ENCODE results near the gene AIF1L. TPM values are rescaled to one million over a fixed set of nuclear protein-coding genes. Genes with fewer than 3 reads are reported as not detected.

The AIF1L gene
- total and polyA plus RNA-seq, 2 of the 13 experiments (the other 11 are each of a cell fraction or from before 2014, with no cell fraction given) = 12.4 to 36.5 TPM

DNA sequence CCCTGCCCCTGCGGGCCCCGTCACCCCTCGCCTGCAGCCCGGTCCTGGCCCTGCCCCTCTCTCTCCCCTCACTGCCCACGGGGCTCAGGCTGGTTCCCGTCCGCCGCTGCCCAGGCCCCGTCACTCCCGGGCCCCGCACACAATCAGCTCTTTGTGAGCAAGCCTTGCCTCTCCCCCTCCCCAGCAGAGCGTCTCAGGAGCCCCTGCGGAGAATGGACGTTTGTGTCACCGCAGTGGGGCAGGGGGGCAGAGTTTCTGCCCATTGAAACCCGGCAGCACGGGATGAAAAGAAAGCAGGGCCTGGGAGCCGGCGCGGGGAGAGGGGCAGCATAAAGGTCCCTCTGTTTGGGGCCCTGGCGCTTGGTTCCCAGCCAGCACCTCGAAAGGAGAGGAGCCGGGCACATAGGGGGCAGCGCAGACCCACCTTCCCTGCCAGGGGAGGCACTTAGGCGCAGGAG, 15.6 kb downstream of the AIF1L start (continued):
- TF ChIP-seq, protein P1, sequence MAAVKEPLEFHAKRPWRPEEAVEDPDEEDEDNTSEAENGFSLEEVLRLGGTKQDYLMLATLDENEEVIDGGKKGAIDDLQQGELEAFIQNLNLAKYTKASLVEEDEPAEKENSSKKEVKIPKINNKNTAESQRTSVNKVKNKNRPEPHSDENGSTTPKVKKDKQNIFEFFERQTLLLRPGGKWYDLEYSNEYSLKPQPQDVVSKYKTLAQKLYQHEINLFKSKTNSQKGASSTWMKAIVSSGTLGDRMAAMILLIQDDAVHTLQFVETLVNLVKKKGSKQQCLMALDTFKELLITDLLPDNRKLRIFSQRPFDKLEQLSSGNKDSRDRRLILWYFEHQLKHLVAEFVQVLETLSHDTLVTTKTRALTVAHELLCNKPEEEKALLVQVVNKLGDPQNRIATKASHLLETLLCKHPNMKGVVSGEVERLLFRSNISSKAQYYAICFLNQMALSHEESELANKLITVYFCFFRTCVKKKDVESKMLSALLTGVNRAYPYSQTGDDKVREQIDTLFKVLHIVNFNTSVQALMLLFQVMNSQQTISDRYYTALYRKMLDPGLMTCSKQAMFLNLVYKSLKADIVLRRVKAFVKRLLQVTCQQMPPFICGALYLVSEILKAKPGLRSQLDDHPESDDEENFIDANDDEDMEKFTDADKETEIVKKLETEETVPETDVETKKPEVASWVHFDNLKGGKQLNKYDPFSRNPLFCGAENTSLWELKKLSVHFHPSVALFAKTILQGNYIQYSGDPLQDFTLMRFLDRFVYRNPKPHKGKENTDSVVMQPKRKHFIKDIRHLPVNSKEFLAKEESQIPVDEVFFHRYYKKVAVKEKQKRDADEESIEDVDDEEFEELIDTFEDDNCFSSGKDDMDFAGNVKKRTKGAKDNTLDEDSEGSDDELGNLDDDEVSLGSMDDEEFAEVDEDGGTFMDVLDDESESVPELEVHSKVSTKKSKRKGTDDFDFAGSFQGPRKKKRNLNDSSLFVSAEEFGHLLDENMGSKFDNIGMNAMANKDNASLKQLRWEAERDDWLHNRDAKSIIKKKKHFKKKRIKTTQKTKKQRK (IDR thresholded peaks at IDR 0.05; ENCODE audit: low read length) = no peak
- TF ChIP-seq DR1 (CRISPR knock-in tag; IDR thresholded peaks at IDR 0.05) (no peak; the same call in 1 of the 2 replicates), ZNF317 (CRISPR knock-in tag; IDR thresholded peaks at IDR 0.05) (no peak), ZC3H13 (CRISPR knock-in tag; IDR thresholded peaks at IDR 0.05) (no peak), CCDC6 (CRISPR knock-in tag; IDR thresholded peaks at IDR 0.05) (no peak), ZNF616 (CRISPR knock-in tag; IDR thresholded peaks at IDR 0.05; ENCODE audit: low read depth) (no peak), POLR2A (IDR thresholded peaks at IDR 0.05; ENCODE audit: insufficient read depth in 1 of 2, low read depth in 2 of 2, low read length in 2 of 2) (no peak), ZMAT3 (CRISPR knock-in tag; conservative IDR thresholded peaks at IDR 0.05) (no peak), FIP1L1 (IDR thresholded peaks at IDR 0.05; ENCODE audit: borderline replicate concordance, insufficient read depth, low read depth, low read length) (no peak), ZFP90 (CRISPR knock-in tag; IDR thresholded peaks at IDR 0.05; ENCODE audit: borderline replicate concordance) (no peak), ZEB1 (IDR thresholded peaks at IDR 0.05; ENCODE audit: insufficient replicate concordance, low read depth) (no peak), ZNF709 (CRISPR knock-in tag; IDR thresholded peaks at IDR 0.05) (no peak), ZBTB8A (CRISPR knock-in tag; IDR thresholded peaks at IDR 0.05; ENCODE audit: borderline replicate concordance, low read depth) (no peak), STAG1 (CRISPR knock-in tag; IDR thresholded peaks at IDR 0.05) (no peak), AGO2 (optimal IDR thresholded peaks at IDR 0.05; ENCODE audit: low read depth, low read length) (peak; percentile 61), HHEX (CRISPR knock-in tag; IDR thresholded peaks at IDR 0.05) (no peak), ATM (IDR thresholded peaks at IDR 0.05; ENCODE audit: borderline replicate concordance) (no peak), HOXD1 (CRISPR knock-in tag; IDR thresholded peaks at IDR 0.05) (no peak)
- TF ChIP-seq, protein P2, sequence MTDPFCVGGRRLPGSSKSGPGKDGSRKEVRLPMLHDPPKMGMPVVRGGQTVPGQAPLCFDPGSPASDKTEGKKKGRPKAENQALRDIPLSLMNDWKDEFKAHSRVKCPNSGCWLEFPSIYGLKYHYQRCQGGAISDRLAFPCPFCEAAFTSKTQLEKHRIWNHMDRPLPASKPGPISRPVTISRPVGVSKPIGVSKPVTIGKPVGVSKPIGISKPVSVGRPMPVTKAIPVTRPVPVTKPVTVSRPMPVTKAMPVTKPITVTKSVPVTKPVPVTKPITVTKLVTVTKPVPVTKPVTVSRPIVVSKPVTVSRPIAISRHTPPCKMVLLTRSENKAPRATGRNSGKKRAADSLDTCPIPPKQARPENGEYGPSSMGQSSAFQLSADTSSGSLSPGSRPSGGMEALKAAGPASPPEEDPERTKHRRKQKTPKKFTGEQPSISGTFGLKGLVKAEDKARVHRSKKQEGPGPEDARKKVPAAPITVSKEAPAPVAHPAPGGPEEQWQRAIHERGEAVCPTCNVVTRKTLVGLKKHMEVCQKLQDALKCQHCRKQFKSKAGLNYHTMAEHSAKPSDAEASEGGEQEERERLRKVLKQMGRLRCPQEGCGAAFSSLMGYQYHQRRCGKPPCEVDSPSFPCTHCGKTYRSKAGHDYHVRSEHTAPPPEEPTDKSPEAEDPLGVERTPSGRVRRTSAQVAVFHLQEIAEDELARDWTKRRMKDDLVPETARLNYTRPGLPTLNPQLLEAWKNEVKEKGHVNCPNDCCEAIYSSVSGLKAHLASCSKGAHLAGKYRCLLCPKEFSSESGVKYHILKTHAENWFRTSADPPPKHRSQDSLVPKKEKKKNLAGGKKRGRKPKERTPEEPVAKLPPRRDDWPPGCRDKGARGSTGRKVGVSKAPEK (CRISPR knock-in tag; IDR thresholded peaks at IDR 0.05; ENCODE audit: borderline replicate concordance) = no peak
- TF ChIP-seq, protein P3, sequence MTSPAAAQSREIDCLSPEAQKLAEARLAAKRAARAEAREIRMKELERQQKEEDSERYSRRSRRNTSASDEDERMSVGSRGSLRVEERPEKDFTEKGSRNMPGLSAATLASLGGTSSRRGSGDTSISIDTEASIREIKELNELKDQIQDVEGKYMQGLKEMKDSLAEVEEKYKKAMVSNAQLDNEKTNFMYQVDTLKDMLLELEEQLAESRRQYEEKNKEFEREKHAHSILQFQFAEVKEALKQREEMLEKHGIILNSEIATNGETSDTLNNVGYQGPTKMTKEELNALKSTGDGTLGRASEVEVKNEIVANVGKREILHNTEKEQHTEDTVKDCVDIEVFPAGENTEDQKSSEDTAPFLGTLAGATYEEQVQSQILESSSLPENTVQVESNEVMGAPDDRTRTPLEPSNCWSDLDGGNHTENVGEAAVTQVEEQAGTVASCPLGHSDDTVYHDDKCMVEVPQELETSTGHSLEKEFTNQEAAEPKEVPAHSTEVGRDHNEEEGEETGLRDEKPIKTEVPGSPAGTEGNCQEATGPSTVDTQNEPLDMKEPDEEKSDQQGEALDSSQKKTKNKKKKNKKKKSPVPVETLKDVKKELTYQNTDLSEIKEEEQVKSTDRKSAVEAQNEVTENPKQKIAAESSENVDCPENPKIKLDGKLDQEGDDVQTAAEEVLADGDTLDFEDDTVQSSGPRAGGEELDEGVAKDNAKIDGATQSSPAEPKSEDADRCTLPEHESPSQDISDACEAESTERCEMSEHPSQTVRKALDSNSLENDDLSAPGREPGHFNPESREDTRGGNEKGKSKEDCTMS (CRISPR knock-in tag; conservative IDR thresholded peaks at IDR 0.05) = no peak
- TF ChIP-seq, protein P4, sequence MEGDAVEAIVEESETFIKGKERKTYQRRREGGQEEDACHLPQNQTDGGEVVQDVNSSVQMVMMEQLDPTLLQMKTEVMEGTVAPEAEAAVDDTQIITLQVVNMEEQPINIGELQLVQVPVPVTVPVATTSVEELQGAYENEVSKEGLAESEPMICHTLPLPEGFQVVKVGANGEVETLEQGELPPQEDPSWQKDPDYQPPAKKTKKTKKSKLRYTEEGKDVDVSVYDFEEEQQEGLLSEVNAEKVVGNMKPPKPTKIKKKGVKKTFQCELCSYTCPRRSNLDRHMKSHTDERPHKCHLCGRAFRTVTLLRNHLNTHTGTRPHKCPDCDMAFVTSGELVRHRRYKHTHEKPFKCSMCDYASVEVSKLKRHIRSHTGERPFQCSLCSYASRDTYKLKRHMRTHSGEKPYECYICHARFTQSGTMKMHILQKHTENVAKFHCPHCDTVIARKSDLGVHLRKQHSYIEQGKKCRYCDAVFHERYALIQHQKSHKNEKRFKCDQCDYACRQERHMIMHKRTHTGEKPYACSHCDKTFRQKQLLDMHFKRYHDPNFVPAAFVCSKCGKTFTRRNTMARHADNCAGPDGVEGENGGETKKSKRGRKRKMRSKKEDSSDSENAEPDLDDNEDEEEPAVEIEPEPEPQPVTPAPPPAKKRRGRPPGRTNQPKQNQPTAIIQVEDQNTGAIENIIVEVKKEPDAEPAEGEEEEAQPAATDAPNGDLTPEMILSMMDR (CRISPR knock-in tag; IDR thresholded peaks at IDR 0.05) = peak; percentile 39; the same call in 1 of the 2 replicates
